Measurements from ENCODE around the gene KDELR1.
"Not testable (repeated sequence)": the region's sequence is repeated elsewhere in the genome, so short reads cannot be mapped to it uniquely, and the experiment has no call there.

Gene KDELR1

DNA sequence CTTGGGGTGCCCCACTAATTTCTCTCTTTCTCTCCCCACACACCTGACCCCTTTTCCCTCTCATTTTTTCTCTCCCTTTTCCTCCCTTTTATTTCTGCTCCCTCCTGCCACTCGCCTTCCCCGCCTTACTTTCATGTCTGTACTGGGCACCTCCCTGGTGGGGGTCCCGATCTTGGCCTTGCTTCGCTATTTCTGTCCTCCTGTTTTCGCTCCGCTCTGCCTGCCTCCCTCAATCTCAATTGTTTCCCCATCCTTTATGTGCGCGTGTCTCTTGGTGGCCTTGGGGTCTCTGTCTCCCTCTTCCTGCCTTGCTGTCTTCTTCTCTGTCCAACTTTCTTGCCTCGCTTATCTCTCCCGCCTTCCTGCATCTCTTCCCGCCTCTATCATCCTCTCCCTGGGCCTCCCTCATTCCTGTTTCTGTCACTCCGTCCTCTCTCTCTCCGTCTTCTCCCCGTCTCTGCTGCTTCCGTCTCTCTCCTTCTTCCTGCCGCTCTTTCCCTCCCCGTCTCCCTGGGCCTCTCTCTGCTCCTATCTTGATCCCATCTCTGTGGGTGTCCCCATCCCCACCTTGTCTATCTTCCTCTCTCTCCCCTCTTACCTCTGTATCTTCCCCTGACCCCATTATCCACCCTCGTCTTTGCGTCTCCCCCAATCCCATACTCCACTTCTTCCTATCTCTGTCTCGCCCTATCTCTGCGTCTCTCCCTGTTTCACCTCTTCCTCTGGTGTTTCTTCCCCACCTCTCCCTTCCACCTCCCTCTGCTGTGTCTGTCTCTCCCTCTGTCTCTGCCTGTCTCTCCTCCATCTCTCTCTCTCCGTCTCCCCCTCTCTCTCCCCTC lies 6.1 kb upstream of the KDELR1 start:
- no peak for DNase-seq (ENCODE audit: low spot score)

DNA sequence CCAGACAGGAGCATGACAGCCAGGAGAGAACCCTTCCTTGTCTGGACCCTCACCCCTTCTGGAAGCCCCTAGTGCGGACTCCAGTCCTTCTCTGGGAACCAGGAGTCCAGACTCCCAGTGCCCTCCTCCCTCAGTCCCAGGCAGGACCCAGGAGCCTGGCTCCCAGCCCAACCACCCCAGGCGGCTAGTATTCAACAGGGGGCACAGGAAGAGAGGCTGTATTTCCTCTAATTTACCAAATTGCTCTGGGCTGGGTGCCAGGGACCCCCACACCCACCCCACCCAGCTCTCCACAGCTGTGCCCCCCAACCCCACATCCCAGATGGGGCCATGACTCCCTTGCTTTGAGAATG lies 5.4 kb upstream of the KDELR1 start:
- DNase-seq (ENCODE audit: low spot score): no peak

DNA sequence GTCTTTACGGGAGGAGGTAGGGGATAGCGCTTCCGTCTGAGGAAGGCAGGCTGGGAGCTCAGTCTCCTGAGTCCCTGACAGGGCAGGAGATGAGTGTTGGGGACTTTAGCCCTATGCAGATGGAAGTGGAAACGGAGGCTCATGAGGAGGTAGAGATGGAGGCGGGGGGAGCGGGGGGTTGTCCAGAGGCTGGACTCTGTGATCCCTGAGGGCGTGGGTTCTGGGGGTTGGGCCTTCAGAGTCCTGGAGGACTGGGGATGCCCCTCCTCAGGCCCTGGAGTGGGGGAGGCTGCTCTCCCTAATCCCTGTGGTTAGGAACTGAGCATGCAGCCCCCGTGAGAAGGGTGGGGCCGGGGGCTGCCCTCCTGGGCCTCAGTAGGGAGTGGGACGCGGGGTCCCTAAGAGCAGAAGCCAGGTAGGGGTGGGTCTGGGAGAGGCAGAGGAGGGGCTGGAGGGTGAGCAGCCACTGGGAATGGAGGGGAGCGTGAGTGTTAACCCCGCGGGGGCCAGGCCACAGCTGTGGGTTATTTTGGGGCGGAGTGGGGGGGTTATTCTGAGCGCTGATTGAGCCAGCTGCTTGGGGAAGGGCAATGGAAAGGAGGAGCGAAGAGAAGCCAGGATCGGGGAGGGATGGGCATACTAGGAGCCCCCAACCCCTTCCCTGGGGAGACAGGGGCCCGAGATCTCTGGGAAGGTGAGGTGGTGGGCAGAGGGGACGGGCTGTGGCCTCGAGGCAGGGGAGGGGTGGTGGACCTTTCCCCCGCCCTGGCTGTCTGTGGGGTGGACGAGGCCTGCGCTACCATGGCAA lies 4.9 kb upstream of the KDELR1 start:
- DNase-seq (ENCODE audit: low spot score): no peak

DNA sequence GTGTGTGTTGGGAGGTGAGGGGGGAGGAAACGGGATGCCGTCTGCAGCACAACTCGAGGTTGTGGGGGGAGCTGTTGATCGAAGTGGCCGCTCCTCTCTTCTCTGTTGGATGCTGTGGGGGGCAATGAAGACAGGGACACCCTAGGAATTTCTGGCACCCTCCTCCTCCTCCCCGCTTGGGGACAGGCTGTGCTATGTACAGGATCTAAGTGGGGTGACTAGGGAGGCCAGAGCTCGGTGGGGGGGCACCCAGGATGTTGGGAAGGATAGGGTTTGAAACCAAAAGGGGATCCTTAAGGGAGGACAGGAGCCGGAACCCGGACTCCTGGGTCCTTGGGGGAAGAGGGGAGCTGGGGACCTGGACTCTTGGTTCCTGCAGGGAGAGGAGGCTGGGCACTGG lies 4.1 kb upstream of the KDELR1 start:
- no peak for DNase-seq (ENCODE audit: low spot score)

DNA sequence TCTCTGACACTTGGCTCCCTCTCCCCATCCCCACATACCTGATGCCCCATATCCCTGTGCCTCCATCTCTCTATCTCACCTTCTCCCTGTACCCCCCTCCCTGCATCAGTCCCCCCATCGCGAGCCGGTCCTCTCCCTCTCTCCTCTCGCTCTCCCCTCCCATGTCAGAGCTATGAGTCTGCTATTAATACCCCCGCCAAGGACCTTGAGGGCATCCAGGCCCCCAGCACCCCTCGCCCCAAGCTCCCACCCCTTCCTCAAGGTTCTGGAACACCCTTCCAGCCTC lies 3.8 kb upstream of the KDELR1 start:
- no peak for DNase-seq (ENCODE audit: low spot score)

DNA sequence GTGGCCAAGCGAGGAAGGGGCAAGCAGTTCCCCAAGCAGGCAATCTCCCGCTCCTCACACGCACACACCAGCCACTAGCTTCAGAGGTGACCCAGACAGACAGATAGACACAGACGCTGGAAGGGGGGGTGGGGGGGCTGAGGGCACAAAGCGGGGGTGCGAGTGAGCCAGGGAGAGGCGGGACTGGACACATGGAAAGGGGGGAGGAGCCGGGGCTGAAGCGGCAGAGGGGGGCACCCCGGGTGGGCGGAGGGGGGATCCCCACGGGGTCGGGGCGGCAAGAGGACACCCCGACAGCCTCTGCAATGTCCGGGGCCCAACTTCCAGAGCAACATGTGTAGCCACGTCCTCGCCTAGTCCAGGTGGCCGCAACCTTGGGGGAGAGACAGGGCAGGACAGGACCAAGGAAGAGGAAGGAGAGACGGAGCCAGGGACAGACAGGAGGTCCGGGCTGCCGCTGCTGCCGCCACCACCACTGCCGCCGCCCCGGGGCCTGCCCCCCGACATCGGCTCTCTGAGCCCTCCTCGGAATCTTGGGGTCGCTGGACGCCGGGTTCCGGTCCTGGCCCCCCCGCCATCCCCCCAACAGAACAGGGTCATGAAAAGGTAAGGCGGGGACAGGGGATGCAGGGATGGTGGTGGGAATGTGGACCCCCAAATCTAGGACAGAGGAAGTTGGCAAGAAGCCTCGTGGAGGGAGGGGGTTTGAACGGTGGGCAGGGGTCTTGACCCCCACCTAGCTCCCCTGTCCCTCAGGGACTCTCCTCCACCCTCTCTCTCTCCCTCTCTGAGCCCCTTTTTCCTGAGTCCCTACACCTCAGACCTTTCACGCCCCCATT lies 3.2 kb upstream of the KDELR1 start:
- no peak for DNase-seq (ENCODE audit: low spot score)

DNA sequence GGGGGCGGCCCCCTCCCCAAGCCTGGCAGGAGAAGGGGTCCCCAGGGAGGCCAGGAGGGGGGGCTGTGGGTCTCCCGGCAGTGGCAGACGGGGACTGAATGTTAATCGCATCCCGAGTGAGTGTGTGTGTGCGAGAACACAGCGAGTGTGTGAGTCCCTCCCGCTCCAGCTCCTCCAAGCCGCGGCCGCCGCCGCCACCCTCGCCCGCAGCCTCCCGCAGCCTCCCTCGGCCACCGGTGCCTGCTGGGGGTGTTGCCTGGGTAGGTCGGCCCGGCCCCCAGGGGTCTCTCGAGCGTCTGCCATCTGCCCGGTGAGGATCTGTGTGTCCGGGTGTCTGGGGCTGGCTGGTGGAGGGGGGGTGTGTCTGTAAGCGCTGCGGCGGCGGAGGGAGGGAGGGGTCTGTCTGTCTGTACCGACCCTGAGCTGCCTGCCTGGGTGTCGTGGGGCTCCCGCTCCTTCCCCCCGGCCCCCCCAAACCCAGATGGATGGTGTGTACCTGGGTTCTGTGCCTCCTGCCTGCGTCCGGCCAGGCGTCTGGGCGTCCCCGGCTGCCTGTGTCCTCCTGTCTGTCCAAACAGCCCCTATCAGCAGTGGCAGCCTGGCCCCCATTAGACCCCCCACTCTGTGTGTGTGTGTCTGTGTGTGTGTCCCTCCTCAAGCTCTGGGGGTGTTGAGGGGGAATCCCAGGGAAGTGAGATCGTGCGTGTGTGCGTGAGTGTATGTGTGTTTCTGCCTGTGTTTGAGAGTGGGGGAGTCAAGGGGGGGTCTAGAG lies 2.4 kb upstream of the KDELR1 start, which contains the start of gene GRIN2D:
TSS of gene GRIN2D (plus strand) at position 110 of the 772 bp plus-strand sequence. CDS start 4,725 bp downstream, outside the sequence.
- DNase-seq (ENCODE audit: low spot score): no peak

DNA sequence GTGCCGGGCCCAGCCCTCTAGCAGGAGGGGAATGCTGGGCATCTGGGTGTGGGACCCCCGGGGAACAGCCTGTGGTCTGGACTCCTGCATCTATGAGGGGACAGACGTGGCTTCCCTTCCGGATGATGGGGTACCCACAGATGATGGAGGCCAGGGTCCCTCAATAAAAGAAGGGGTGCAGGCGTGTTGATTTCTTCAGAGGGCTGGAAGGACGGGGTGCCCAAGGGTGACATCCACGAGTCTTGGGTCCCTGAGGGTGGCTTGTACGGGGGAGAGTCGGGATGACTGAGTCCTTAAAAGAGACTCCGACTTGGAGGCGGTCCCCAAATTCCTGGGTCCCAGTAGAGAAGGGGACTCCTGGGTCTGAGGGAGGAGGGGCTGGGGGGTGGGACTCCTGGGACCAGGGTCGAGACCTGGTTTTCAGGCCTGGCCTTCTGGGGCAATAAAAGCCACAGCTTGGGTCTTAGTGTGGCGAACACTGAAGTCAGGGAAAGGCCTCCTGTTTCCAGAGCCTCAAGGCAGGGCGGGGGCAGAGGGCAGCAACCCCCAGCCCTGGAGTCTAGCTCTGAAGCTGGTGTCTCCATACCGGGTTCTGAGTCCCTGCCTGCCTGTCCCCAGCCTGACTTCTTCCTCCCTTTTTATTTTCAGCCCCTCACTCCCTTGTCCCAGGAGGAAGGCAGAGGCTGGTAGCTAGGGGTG lies 1.7 kb upstream of the KDELR1 start:
- DNase-seq (ENCODE audit: low spot score): no peak

DNA sequence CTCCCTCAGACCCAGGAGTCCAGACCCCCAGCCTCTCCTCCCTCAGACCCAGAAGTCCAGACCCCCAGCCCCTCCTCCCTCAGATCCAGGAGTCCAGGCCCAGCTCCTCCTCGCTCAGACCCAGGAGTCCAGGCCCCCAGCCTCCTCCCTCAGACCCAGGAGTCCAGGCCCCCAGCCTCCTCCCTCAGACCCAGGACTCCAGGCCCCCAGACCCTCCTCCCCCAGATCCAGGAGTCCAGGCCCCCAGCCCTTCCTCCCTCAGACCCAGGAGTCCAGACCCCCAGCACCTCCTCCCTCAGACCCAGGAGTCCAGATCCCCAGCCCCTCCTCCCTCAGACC lies 624 bp upstream of the KDELR1 start:
- not testable (repeated sequence) for DNase-seq (ENCODE audit: low spot score)

DNA sequence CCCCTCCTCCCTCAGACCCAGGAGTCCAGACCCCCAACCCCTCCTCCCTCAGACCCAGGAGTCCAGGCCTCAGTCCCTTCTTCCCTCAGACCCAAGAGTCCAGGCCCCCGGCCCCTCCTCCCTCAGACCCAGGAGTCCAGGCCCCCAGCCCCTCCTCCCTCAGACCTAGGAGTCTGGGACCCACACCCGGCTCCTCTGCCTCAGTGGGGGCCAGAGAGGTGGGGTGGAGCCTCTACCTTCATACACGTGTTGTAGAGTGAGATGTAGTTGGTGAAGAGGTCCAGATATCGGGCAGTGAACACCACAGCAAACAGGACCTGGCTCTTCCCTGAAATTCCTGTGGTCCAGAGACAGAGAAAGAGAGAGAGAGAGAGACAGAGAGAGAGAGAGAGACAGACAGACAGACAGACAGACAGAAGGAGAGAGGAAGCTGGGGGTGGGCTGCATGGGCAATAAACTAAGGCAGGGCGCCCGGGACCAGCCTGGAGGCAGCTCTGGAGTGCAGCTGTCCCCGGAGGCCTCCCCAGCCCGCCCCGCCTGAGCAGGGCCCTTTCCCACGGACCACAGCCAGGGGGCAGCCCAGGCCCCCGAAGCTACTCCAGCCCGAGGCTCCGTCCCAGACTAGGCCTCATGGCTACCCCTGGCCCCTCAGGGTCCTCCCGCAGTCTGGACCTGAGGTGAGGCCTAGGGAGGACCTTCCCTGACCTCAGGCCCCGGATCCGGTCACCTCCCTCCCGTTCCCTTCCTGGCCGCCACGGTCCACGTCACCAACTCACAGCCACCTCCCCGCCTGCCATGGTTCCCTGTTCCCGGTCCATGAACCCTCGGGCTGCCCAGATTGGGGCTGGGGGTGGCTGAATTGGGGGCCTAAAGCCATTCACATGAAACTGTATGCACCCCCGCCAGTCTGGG lies 907 bp downstream of the KDELR1 start:
- peak; percentile 57 for DNase-seq (ENCODE audit: low spot score)

DNA sequence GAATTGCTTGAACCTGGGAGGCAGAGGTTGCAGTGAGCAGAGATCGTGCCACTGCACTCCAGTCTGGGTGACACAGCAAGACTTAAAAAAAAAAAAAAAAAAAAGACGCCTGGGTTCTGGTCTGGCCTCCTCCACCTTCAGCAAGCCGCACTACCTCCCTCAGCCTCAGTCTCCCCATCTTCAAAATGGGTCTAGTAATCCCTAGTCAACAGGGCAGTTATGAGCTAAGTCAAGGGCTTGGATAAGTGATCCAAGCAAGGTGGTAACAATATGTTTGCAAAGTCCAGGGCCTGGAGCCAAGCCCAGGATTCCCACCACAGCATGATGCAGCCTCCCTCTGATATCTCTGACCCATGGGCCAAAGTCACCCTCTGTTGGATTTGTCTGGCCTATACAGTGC lies 4.4 kb downstream of the KDELR1 start:
- no peak for DNase-seq (ENCODE audit: low spot score)

DNA sequence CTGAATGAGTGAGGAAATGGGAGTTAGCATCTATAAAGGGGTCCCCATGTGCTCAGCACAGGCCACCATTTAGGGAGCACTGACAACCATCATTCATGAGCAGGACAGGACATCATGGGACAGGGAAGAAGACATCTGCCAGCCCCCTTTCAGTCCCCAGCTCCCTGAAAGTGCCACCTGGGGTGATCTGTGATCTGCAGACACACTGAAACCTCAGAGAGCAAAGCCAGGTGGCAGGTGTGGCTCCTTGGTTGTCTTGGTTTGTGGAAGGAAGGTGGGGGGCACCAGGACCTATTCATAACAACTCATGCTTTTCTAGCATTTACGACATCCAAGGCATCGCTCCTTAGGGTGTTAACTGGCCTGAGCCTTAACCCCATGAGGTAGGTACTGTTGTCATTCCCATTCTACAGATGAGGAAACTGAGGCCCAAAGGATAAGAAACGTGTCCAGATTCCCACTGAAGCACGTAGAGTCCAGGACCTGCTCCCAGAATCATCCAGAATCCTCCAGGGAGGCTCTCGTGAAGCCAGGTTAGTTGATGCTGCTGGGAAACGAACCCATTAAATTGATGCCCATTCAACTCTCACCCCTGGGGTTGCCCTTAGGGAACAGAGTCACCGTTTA lies 5.8 kb downstream of the KDELR1 start:
- DNase-seq (ENCODE audit: low spot score): no peak

DNA sequence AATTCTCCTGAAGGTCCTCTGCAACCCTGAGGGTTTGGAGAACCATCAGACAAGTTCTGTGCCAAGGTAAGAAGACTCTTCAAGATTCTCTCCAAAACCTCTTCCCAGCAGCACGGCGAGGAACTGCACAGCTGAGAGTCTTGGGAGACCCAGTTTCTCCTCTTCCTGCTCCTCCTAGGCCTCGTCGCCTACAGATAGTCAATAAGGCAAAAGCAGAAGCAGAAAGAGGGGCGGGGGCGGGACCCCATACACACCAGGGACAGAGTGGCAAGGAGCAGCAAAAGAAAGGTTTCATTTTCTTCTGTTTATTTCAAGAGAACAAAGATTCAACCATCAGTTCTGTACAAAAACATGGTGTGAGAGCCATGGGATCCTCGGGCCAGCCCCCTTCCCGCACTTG lies 9.1 kb downstream of the KDELR1 start:
- no peak for DNase-seq (ENCODE audit: low spot score)

DNA sequence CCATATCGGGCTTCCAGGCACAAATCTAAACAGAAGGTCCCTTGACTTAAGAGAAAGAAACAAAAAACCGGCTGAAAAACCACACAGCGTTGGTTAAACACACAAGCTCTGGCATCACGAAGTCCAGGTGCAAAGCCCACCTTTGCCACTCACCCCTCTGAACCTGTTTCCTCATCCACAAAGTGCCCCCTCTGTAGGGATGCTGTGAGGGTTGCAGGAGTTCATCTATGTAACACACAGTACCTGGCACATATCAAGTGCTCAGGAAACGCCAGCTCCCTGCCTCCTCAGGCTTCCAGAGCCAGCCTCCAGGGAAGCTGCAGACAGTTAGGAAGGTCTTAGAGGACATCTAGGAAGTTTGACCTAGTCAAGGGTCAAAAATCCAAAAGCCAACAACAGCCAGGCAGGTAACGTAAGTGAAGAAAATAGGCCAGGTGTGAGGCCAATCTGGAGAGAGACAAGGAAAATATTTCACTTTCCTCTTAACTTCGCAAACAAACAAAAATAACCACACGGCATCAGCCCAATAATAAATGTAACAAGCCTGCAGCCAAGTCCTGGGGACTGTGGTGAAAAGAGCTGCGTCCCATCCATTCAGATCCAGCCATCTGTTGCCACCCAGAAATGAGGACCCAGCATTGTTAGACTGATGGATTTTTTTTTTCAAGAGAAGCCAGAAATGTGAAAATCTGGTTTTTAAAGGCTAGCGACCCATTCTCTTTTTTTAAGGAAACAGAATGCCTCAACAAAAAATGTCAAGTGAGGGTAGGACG lies 10.0 kb downstream of the KDELR1 start:
- DNase-seq (ENCODE audit: low spot score): no peak

DNA sequence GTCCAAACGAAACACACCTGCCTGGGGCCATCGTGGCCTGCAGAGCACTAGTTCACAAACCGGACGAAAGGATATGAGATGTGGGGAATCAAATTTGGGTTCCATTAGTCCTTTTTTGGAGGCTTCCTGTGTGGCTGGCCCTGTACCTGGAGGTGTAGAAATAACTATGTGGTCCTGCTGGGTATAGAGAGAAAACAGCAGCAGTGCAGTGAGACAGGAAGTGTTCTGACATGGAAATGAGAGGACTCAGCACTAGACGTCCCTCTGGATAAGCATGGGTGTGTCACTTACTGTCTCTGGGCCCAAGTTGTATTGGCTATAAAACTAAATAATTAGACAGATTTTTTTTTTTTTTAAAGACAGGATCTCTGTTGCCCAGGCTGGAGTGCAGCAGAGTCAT lies 12.3 kb downstream of the KDELR1 start:
- DNase-seq (ENCODE audit: low spot score): no peak

DNA sequence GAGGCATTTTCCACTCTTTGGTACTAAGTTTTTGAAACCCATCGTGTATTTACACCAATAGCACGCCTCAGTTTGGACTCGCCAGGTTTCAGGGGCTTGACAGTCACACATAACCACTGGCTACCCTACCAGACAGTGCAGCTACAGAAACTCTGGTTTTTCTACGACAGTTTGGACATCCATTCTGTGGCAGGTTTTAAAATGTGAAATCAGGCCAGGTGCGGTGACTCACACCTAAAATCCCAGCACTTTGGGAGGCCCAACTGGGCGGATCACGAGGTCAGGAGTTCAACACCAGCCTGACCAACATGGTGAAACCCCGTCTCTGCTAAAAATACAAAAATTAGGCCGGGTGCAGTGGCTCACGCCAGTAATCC lies 13.2 kb downstream of the KDELR1 start:
- DNase-seq (ENCODE audit: low spot score): no peak

DNA sequence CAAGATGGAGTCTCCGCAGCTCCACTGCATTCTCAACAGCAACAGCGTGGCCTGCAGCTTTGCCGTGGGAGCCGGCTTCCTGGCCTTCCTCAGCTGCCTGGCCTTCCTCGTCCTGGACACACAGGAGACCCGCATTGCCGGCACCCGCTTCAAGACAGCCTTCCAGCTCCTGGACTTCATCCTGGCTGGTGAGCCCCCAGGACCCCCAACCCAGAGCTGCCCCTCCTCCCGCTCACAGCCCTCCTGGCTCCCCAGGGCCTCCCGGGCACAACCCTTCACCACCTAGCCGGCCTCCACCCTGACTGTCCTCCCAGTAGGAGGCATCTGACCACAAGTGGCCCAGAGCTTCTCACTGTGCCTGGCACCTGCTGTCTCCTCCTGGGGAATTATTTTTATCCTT lies 17.8 kb downstream of the KDELR1 start:
- no peak for DNase-seq (ENCODE audit: low spot score)

DNA sequence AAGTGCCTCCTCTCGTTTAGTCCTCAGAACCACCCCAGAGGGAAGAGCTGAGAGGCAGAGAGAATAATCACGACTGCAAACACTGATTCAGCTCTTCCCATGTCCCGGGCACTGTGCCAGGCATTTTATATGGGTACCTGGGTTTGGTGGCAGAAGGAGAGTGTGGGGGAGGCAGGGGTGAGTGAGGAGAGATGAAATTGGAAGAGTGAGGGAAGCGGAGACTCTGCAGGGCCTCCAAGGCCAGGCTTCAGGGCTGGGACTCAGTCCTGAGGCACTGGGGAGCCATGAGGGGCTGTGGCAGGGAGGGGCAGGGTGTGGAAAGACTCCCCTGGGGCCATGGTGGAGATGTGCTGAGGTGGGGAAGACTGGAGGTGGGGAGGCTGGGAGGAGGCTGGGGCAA lies 18.4 kb downstream of the KDELR1 start:
- DNase-seq (ENCODE audit: low spot score): no peak

DNA sequence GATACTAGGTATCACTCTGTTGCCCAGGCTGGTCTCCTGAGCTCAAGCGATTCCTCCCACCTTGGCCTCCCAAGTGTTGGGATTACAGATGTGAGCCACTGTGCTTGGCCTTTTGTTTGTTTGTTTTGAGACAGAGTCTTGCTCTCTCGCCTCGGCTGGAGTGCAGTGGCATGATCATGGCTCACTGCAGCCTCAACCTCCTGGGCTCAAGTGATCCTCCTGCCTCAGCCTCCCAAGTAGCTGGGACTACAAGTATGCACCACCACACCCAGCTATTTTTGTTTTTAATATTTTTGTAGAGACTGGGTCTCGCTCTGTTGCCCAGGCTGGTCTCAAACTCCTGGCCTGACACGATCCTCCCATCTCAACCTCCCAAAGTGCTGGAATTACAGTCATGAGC lies 19.6 kb downstream of the KDELR1 start:
- DNase-seq (ENCODE audit: low spot score): not testable (repeated sequence)
